ENCODE data around the gene GLTPD2.

The GLTPD2 gene

DNA sequence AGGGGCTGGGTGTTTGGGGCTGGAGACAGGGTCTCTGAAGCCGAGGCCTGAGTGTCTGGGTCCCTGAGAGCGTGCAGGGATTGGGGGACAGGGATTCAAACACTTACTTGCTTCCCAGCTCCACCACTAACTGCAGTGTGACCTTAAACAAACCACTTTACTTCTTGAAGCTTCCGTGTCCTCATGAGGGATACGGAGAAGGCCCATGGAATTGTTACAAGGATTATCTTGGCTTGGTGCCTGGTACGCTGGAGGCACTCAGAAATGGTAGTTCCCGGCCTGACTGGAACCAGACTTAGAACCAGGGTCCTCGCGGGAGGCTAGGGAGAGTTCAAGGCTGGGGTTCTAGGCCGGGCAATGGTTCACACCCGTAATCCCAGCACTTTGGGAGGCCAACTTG lies 46.1 kb upstream of the GLTPD2 start:
- H3K4me3 ChIP-seq (replicated peaks in 1 of 2; ENCODE audit: low read depth in 2 of 2, low read length in 2 of 2) = no peak overlapping the region
- TF ChIP-seq, protein P1, sequence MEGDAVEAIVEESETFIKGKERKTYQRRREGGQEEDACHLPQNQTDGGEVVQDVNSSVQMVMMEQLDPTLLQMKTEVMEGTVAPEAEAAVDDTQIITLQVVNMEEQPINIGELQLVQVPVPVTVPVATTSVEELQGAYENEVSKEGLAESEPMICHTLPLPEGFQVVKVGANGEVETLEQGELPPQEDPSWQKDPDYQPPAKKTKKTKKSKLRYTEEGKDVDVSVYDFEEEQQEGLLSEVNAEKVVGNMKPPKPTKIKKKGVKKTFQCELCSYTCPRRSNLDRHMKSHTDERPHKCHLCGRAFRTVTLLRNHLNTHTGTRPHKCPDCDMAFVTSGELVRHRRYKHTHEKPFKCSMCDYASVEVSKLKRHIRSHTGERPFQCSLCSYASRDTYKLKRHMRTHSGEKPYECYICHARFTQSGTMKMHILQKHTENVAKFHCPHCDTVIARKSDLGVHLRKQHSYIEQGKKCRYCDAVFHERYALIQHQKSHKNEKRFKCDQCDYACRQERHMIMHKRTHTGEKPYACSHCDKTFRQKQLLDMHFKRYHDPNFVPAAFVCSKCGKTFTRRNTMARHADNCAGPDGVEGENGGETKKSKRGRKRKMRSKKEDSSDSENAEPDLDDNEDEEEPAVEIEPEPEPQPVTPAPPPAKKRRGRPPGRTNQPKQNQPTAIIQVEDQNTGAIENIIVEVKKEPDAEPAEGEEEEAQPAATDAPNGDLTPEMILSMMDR (IDR thresholded peaks at IDR 0.05; ENCODE audit: low read depth, low read length) = no peak

DNA sequence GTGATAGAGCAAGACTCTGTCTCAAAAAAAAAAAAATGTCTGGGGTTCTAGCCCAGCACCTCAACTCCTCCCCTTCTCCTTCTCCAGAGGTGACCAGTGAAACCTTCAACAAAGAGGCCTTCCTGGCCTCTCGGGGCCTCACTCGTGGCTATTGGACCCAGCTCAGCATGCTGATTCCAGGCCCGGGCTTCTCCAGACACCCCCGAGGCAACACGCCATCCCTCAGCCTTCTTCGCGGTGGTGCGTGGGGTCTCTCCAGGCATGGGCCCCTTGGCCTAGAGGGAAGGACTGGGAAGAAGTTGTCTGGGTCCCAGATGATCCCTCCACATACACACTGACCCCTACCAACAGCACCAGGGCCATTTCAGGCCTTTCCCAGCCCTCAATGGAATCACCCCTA lies 45.5 kb upstream of the GLTPD2 start:
- no peak for DNase-seq (ENCODE audit: low read depth in 2 of 2)
- no peak overlapping the region for H3K4me3 ChIP-seq (replicated peaks in 1 of 2; ENCODE audit: low read depth in 2 of 2, low read length in 2 of 2)
- TF ChIP-seq, protein P1 (IDR thresholded peaks at IDR 0.05; ENCODE audit: low read depth, low read length) = no peak

More for the DNA sequence above, 46.1 kb upstream of the GLTPD2 start:
- peak in 1 of 2 donors; percentile 13 for DNase-seq (ENCODE audit: low read depth in 2 of 2)

DNA sequence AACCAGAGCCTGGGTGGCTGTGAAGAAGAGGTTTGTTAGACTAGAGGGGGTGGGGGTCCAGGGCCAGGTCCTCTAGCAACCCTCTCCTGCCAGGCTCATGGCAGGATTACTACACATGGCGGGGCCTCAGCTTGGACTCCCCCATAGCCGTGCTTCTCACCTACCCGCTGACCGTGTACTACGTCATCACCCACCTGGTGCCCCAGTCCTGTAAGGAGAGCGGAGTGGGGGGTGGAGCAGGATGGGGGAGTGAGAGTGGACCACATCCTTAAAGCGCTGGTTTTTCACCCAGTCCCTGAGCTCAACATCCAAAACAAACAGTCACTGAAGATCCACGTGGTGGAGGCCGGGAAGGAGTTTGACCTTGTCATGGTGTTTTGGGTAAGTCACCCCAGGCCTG lies 44.9 kb upstream of the GLTPD2 start:
- H3K4me3 ChIP-seq (replicated peaks in 1 of 2; ENCODE audit: low read depth in 2 of 2, low read length in 2 of 2) = no peak overlapping the region
- DNase-seq (ENCODE audit: low read depth in 2 of 2) = no peak
- TF ChIP-seq, protein P1 (IDR thresholded peaks at IDR 0.05; ENCODE audit: low read depth, low read length) = no peak

DNA sequence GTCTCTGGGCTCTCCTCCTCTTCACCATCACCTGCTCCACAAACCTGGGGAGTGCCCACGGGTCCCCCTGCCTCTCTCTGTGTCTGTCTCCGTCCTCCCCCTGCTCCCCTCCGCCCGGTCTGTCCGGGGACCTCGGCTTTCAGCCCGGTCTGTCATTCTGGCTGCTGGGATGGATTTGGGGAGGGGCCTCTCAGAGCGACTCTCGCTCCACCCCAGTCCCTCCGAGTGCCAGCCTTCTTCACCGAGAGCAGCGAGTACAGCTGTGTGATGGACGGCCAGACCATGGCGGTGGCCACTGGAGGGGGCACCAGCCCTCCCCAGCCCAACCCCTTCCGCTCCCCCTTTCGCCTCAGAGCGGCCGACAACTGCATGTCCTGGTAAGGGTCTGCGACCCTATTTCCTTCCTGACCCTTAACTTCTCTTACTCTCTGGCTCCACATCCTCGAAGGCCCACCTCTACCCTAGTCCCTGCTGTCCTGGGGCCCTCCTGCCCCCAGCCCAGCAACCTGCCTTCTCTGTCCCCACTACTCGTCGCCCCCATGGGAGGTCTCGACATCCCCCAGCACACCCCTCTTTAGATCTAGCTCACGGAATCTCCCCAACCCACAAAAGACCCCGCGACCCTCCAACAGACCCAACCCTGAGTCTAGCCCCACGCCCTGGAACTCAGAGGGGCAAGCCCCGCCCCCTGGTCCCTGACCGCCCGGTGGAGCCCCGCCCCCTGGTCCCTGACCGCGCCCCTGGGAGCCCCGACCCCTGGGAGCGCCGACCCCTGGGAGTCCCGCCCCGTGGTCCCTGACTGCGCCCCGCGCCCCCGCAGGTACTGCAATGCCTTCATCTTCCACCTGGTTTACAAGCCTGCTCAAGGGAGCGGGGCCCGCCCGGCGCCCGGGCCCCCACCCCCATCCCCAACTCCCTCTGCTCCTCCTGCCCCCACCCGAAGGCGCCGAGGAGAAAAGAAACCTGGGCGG lies 43.5 kb upstream of the GLTPD2 start:
- DNase-seq (ENCODE audit: low read depth in 2 of 2) = no peak
- H3K4me3 ChIP-seq (replicated peaks in 1 of 2; ENCODE audit: low read depth in 2 of 2, low read length in 2 of 2) = no peak overlapping the region
- TF ChIP-seq, protein P1 (IDR thresholded peaks at IDR 0.05; ENCODE audit: low read depth, low read length) = no peak

DNA sequence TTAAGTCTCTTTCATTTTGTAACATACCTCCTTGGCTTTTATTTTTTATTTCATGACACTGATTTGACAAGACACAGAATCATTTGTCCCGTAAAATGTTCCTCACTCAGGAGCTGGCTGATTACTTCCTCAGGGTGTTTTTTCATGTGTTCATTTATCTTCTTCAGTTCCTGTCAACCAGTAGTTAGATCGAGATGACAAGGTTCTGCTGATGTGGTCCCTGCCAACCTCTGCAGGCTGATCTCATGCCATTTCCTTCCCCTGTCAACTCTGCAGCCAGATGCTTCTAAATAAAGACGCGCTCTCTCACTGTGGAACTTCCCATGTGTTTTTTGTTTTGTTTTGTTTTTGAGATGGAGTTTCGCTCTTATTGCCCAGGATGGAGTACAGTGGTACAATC lies 40.9 kb upstream of the GLTPD2 start:
- no peak overlapping the region for H3K4me3 ChIP-seq (replicated peaks in 1 of 2; ENCODE audit: low read depth in 2 of 2, low read length in 2 of 2)
- peak in 1 of 2 donors; percentile 15 for DNase-seq (ENCODE audit: low read depth in 2 of 2)
- TF ChIP-seq, protein P1 (IDR thresholded peaks at IDR 0.05; ENCODE audit: low read depth, low read length) = no peak

DNA sequence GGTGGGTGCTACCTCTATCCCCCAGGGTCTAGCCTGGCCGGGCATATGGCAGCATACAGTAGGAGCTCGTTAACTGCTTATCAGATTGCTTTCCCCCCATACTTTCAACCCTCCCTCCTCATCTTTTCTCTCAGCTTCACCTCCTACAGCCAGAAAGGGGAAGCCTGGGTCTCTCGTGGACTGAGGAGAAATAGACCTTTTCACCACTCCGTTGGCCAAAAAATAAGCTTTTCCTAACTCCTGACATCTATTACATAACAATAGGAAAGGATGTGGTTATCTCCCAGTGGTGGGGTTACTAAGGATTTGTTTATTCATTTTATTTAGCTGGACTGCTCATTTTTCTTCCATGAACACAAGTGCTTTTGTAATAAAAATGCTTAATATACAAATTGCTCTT lies 40.1 kb upstream of the GLTPD2 start:
- no peak overlapping the region for H3K4me3 ChIP-seq (replicated peaks in 1 of 2; ENCODE audit: low read depth in 2 of 2, low read length in 2 of 2)
- DNase-seq (ENCODE audit: low read depth in 2 of 2) = no peak
- TF ChIP-seq, protein P1 (IDR thresholded peaks at IDR 0.05; ENCODE audit: low read depth, low read length) = no peak

Data from cardiac fibroblast (primary cell).